Stimulated activated CD4-positive, alpha-beta T cell treated with anti-CD3 and anti-CD28 coated beads, Interleukin-4, amount 100 ng/mL, for 48 hours (primary cell): ENCODE results near the gene CCDC170.

ENCODE experiments used
- DNase-seq, 2 donors: peaks; one replicate each; pipeline ENCODE4 v3.0.0-alpha.2; 2020; ENCODE audit warnings: low read depth in 2 of 2

CCDC170 gene

GRCh38 chr6:151656392-151656791, 162.6 kb downstream of the CCDC170 start:
- no peak for DNase-seq

- DNase-seq = no peak
Observed at GRCh38 chr6:151658091-151658490, 164.3 kb downstream of the CCDC170 start.

- DNase-seq = no peak
Observed at GRCh38 chr6:151659212-151659611, 165.4 kb downstream of the CCDC170 start.

- DNase-seq = no peak
Observed at GRCh38 chr6:151661509-151661908, 167.7 kb downstream of the CCDC170 start.

GRCh38 chr6:151661928-151662327, 168.1 kb downstream of the CCDC170 start:
- no peak for DNase-seq

GRCh38 chr6:151663559-151663958, 169.7 kb downstream of the CCDC170 start:
- DNase-seq = no peak

- no peak for DNase-seq
Observed at GRCh38 chr6:151664390-151664789, 170.6 kb downstream of the CCDC170 start.

GRCh38 chr6:151665329-151665728, 171.5 kb downstream of the CCDC170 start:
- DNase-seq = no peak

GRCh38 chr6:151666526-151666925, 172.7 kb downstream of the CCDC170 start:
- DNase-seq = no peak

- no peak for DNase-seq
Observed at GRCh38 chr6:151669208-151669560, 175.4 kb downstream of the CCDC170 start.

- DNase-seq = no peak
Observed at GRCh38 chr6:151670116-151670515, 176.3 kb downstream of the CCDC170 start.
